ENCODE data around the gene PHLDB1.

DNA sequence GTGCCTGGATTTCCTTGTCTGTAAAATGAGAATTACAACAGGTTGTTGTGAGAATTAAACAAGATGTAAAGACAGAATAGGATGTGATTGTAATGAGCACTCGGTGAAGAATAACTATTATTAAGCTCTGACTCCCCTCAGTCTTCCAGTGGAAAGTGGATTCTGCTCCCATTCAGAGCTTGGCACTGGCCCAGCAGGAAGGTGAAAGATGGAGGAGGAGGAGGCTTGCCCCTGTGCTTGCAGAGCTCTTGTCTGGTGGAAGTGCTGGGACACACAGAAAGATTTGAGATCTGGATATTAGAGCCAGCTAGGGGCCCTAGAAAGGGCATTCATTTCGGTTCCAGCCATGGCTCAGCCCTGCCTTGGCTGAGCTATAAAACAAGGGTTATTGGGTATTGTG lies 28.2 kb downstream of the PHLDB1 start:
- TF ChIP-seq CTCF (conservative IDR thresholded peaks at IDR 0.05; ENCODE audit: low read depth, low read length) (no peak), EZH2 (IDR thresholded peaks at IDR 0.05; ENCODE audit: borderline replicate concordance, low read depth, low read length, poor library complexity, severe bottlenecking) (no peak)

All from A673 (cell line).